HG03342 (cell line): Measurements from ENCODE around the gene ERGIC3.

Experiments
- ATAC-seq: cut with Tn5 transposase; IDR thresholded peaks from one replicate; pipeline ENCODE4 v1.9.1; 2021; ENCODE audit warnings: mild to moderate bottlenecking, moderate library complexity; ENCODE audit not compliant: unreplicated experiment

ERGIC3 gene

GRCh38 chr20:35595456-35595855, 53.6 kb downstream of the ERGIC3 start:
- no peak for ATAC-seq

GRCh38 chr20:35595901-35596300, 54.0 kb downstream of the ERGIC3 start:
- ATAC-seq = no peak

- ATAC-seq = no peak
These were observed 55.3 kb downstream of the ERGIC3 start for GRCh38 chr20:35597186-35597585.

- ATAC-seq = no peak
These were observed 56.6 kb downstream of the ERGIC3 start for GRCh38 chr20:35598476-35598875.

- ATAC-seq = no peak
These were observed 57.3 kb downstream of the ERGIC3 start for GRCh38 chr20:35598899-35599775.

- no peak for ATAC-seq
These were observed 57.9 kb downstream of the ERGIC3 start for GRCh38 chr20:35599776-35600120.

- no peak for ATAC-seq
These were observed 58.5 kb downstream of the ERGIC3 start for GRCh38 chr20:35600176-35600992.

- no peak for ATAC-seq
These were observed 59.4 kb downstream of the ERGIC3 start for GRCh38 chr20:35600993-35601973.

- ATAC-seq = no peak
These were observed 60.1 kb downstream of the ERGIC3 start for GRCh38 chr20:35601990-35602389.

- no peak for ATAC-seq
These were observed 61.1 kb downstream of the ERGIC3 start for GRCh38 chr20:35602851-35603495.

GRCh38 chr20:35603695-35604448, 62.0 kb downstream of the ERGIC3 start:
- ATAC-seq = no peak

GRCh38 chr20:35604449-35604747, 62.5 kb downstream of the ERGIC3 start:
- ATAC-seq = no peak

- no peak for ATAC-seq
These were observed 64.2 kb downstream of the ERGIC3 start for GRCh38 chr20:35606127-35606526.
